GM12878 (cell line): Measurements from ENCODE around the gene LRP1B. TPM values are rescaled to one million over a fixed set of nuclear protein-coding genes. Genes with fewer than 3 reads are reported as not detected.

Source experiments
- ATAC-seq: fragments of 200-7000 bp; cut with Tn5 transposase; 3 replicates; pipeline ENCODE4 v1.9.1; 2020; ENCODE audit warnings: mild to moderate bottlenecking, moderate library complexity
- BruUV-seq: library from RNA; stranded (reverse); fragments of 400-500 nt; replicated peaks from 2 replicates; lab custom pipeline; 2021; lab: Mats Ljungman, UMichigan
- CTCF ChIA-PET: fragments of 300-600 bp; sonication (Branson Sonifier 250); formaldehyde crosslinking; extraction: SDS; loops from one replicate; lab custom pipeline; 2021; ENCODE audit warnings: inconsistent platforms; lab: Yijun Ruan, JAX
- POLR2A ChIA-PET: fragments of 350-600 bp; formaldehyde crosslinking; extraction: SDS; loops from one replicate; lab custom pipeline; 2021; ENCODE audit warnings: inconsistent platforms; lab: Charles Lee
- RAD21 ChIA-PET: fragments of 300-600 bp; sonication (Branson Sonifier 250); formaldehyde crosslinking; loops from one replicate; lab custom pipeline; 2023; ENCODE audit warnings: antibody characterized with exemption; ENCODE audit not compliant: unreplicated experiment; lab: Charles Lee
- SMC1A ChIA-PET: fragments of 300-600 bp; sonication (Branson Sonifier 250); formaldehyde crosslinking; loops from one replicate; lab custom pipeline; 2023; ENCODE audit not compliant: unreplicated experiment, uncharacterized antibody; lab: Charles Lee
- DNase-seq: peaks from one replicate; pipeline ENCODE4 v3.0.0-alpha.2; 2011; ENCODE audit warnings: low read depth, low spot score
- FAIRE-seq: peaks from 3 replicates; lab custom pipeline; 2011; peaks lifted over from hg19 to GRCh38; lab: Jason Lieb, UNC
- H2AFZ ChIP-seq: 2 replicates; pipeline ENCODE4 v1.6.0; 2011; ENCODE audit warnings: low read depth, low read length, control low read depth; ENCODE audit not compliant: control insufficient read depth
- H3K27ac ChIP-seq: 2 replicates; pipeline ENCODE4 v1.5.1; 2011; ENCODE audit warnings: control low read depth; ENCODE audit not compliant: control insufficient read depth, insufficient read depth
- H3K27me3 ChIP-seq, 2 experiments: replicated peaks in 1 of 2; 2 replicates each; pipeline versions ENCODE4 v1.6.0 to v1.6.1; 2011; ENCODE audit warnings: low read length in 1 of 2; ENCODE audit not compliant: control insufficient read depth in 2 of 2, insufficient read depth in 2 of 2
- H3K36me3 ChIP-seq, 2 experiments: 2 replicates each; pipeline ENCODE4 v1.5.1; 2011; ENCODE audit warnings: low read length in 1 of 2; ENCODE audit not compliant: control insufficient read depth in 2 of 2, insufficient read depth in 2 of 2
- H3K4me1 ChIP-seq: 2 replicates; pipeline ENCODE4 v1.6.1; 2011; ENCODE audit warnings: mild to moderate bottlenecking, low read length, moderate library complexity, mixed read lengths; ENCODE audit not compliant: control insufficient read depth, insufficient read depth
- H3K4me2 ChIP-seq: 2 replicates; pipeline ENCODE4 v1.6.0; 2011; ENCODE audit warnings: control low read depth; ENCODE audit not compliant: control insufficient read depth, insufficient read depth
- H3K4me3 ChIP-seq: fragments of 200-600 bp; sonication (generic); 2 replicates; pipeline ENCODE4 v1.5.1; 2016
- H3K79me2 ChIP-seq: 2 replicates; pipeline ENCODE4 v1.6.0; 2011; ENCODE audit warnings: low read length; ENCODE audit not compliant: control insufficient read depth, insufficient read depth
- H3K9ac ChIP-seq: 2 replicates; pipeline ENCODE4 v1.8.0; 2011; ENCODE audit warnings: low read length, control low read depth, mixed read lengths; ENCODE audit not compliant: control insufficient read depth, insufficient read depth
- H3K9me3 ChIP-seq: replicated peaks from 3 replicates; pipeline ENCODE4 v1.5.1; 2011; ENCODE audit warnings: mild to moderate bottlenecking, low read length; ENCODE audit not compliant: control insufficient read depth, insufficient read depth
- H4K20me1 ChIP-seq: 2 replicates; pipeline ENCODE4 v1.6.0; 2011; ENCODE audit not compliant: control insufficient read depth, insufficient read depth
- BACH1 ChIP-seq: fragments of 450-650 bp; IDR thresholded peaks from 2 replicates; pipeline ENCODE4 v1.6.1; 2017; ENCODE audit warnings: mild to moderate bottlenecking, borderline replicate concordance
- E2F4 ChIP-seq: IDR thresholded peaks from 2 replicates; pipeline ENCODE4 v1.6.1; 2012; ENCODE audit warnings: low read depth, low read length, improper control_type of control experiment
- ESRRA ChIP-seq: IDR thresholded peaks from 2 replicates; pipeline ENCODE4 v1.6.1; 2012; ENCODE audit warnings: mild to moderate bottlenecking, low read length, improper control_type of control experiment
- NRF1 ChIP-seq: conservative IDR thresholded peaks from 2 replicates; pipeline ENCODE4 v1.6.1; 2011; ENCODE audit warnings: mild to moderate bottlenecking, low read depth, low read length, improper control_type of control experiment
- RELA ChIP-seq: fragments of 450-650 bp; IDR thresholded peaks from 2 replicates; pipeline ENCODE4 v1.8.0; 2014; ENCODE audit warnings: borderline replicate concordance; ENCODE audit not compliant: partially characterized antibody
- RFX5 ChIP-seq: IDR thresholded peaks from 2 replicates; pipeline ENCODE4 v1.6.1; 2011; ENCODE audit warnings: low read depth, low read length, improper control_type of control experiment
- SKIL ChIP-seq: fragments of 450-650 bp; IDR thresholded peaks from 2 replicates; pipeline ENCODE4 v1.6.1; 2017; ENCODE audit warnings: mild to moderate bottlenecking, low read depth, inconsistent platforms; ENCODE audit not compliant: poor library complexity, severe bottlenecking
- STAT1 ChIP-seq: fragments of 450-650 bp; conservative IDR thresholded peaks from 2 replicates; pipeline ENCODE4 v1.6.1; 2014; ENCODE audit warnings: antibody characterized with exemption, mild to moderate bottlenecking
- TARDBP ChIP-seq: IDR thresholded peaks from 2 replicates; pipeline ENCODE4 v1.6.1; 2016; ENCODE audit warnings: borderline replicate concordance
- TCF3 ChIP-seq: IDR thresholded peaks from 2 replicates; pipeline ENCODE4 v1.6.1; 2012; ENCODE audit warnings: low read depth, mild to moderate bottlenecking, low read length, borderline replicate concordance; ENCODE audit not compliant: insufficient read depth
- ZNF24 ChIP-seq: fragments of 450-650 bp; IDR thresholded peaks from 2 replicates; pipeline ENCODE4 v1.6.1; 2017; ENCODE audit warnings: antibody characterized with exemption, mild to moderate bottlenecking
- ZNF384 ChIP-seq: IDR thresholded peaks from 2 replicates; pipeline ENCODE4 v1.6.1; 2012; ENCODE audit warnings: low read depth, mild to moderate bottlenecking, low read length, improper control_type of control experiment, borderline replicate concordance
- in situ Hi-C: fragments of 300-500 bp; cut with MboI; formaldehyde crosslinking; loops from 9 replicates; pipeline ENCODE4 v1.14.3; 2018; ENCODE audit warnings: mixed read lengths
- intact Hi-C: fragments of 100-400 bp; cut with micrococcal nuclease; formaldehyde crosslinking; loops from one replicate; pipeline ENCODE4 v1.14.2; 2022; ENCODE audit not compliant: unreplicated experiment
- polyA plus RNA-seq, 11 experiments: library from polyadenylated mRNA; depleted of rRNA in 4 of 11; unstranded in 6 of 11; stranded (reverse) in 5 of 11; fragments of >200 nt; fragmentation: Nextera tagmentation in 4 of 11; fragmentation: Illumina TruSeq in 1 of 11; extraction: Ambion mirVana in 4 of 11; extraction: Trizol in 1 of 11; gene quantifications; 1 replicate in 1 of 11; 2 replicates in 10 of 11; pipeline versions ENCODE4 v1.2.1 to v1.2.3, GENCODE V29; 2011 to 2016; ENCODE audit warnings: inconsistent platforms in 2 of 11, missing spikeins in 2 of 11, low read depth in 1 of 11
- total RNA-seq, 4 experiments: library from RNA; depleted of rRNA in 3 of 4; stranded (reverse); fragments of >200 nt in 3 of 4; fragmentation: Illumina TruSeq in 1 of 4; extraction: Trizol in 1 of 4; gene quantifications; 2 replicates each; pipeline versions ENCODE4 v1.2.1 to v1.2.3, GENCODE V29; 2013 to 2021

The LRP1B gene
- total and polyA plus RNA-seq, 10 of the 15 experiments (the other 5 are each of a cell fraction or from before 2014, with no cell fraction given): under 0.01 to 0.06 (median 0.03) TPM; not detected in 5

- ATAC-seq (no peak), FAIRE-seq (no peak), DNase-seq (no peak)
- no peak overlapping the region for H3K4me3 ChIP-seq
- H3K27me3 ChIP-seq: no peaks in the 10 kb centered on the region
- H3K27ac ChIP-seq: no peak overlapping the region
- H4K20me1 ChIP-seq: no peaks in the 10 kb centered on the region
- H3K9me3 ChIP-seq: no peaks in the 10 kb centered on the region
- H2AFZ ChIP-seq: no peak overlapping the region
- H3K4me1 ChIP-seq: no peaks in the 10 kb centered on the region
- SMC1A ChIA-PET: no interaction called here
- no TSS peak for BruUV-seq
- in situ Hi-C loops (no loop called here), intact Hi-C loops (no loop called here)
- CTCF ChIA-PET: no interaction called here
- RAD21 ChIA-PET: no interaction called here
- POLR2A ChIA-PET: no interaction called here
- no peak overlapping the region for H3K9ac ChIP-seq
- H3K4me2 ChIP-seq: no peak overlapping the region
- no peak for TF ChIP-seq RELA
- TF ChIP-seq STAT1: no peak
- no peak for TF ChIP-seq ZNF24
- TF ChIP-seq ZNF384: no peak
- TF ChIP-seq BACH1: no peak
- TF ChIP-seq TCF3: no peak
- no peak for TF ChIP-seq SKIL
- no peak for TF ChIP-seq RFX5
- TF ChIP-seq NRF1: no peak
- TF ChIP-seq TARDBP: no peak
- TF ChIP-seq ESRRA: no peak
- TF ChIP-seq E2F4: no peak
- no peaks in the 10 kb centered on the region for H3K36me3 ChIP-seq
- H3K79me2 ChIP-seq: no peaks in the 10 kb centered on the region
Measured at GRCh38 chr2:141306368-141306767, 824.4 kb downstream of the LRP1B start.
